ENCODE data around the gene SGK1. TPM values are rescaled to one million over a fixed set of nuclear protein-coding genes. Genes with fewer than 3 reads are reported as not detected.

The SGK1 gene
- total and polyA plus RNA-seq, 10 donors, result 12.3 to 80.1 (median 51.4) TPM

GRCh38 chr6:134312038-134312660 lies 5.8 kb downstream of the SGK1 start:
- TF ChIP-seq POLR2AphosphoS5 (IDR thresholded peaks at IDR 0.05) (no peak), CTCF (IDR thresholded peaks at IDR 0.05 in 8 of 11, conservative IDR thresholded peaks at IDR 0.05 in 3 of 11) (no peak), POLR2A (IDR thresholded peaks at IDR 0.05) (no peak)
- Histone ChIP-seq H3K27ac (no peak overlapping the region), H3K4me3 (no peak overlapping the region), H3K4me1 (peaks cover 0 to 18% (median under 1%) of the 10 kb centered on the region in 6 donors), H3K36me3 (no peaks in the 10 kb centered on the region), H3K9me3 (no peaks in the 10 kb centered on the region), H3K27me3 (replicated peaks in 1 of 7) (peaks cover 0 to 5% (median 4%) of the 10 kb centered on the region in 7 donors)
- DNase-seq, result no peak
- intact Hi-C loops (cut with DNase I; ENCODE audit: low total_unique reads), result no loop called here
- WGBS, 5 donors, result 89 to 91% (median 89%) methylated on average over 7 of the region's 7 CpGs

GRCh38 chr6:134310817-134311216 lies 7.1 kb downstream of the SGK1 start:
- peaks cover 0 to 13% (median 0%) of the 10 kb centered on the region in 6 donors for H3K4me1 ChIP-seq
- H3K4me3 ChIP-seq, result no peak overlapping the region
- TF ChIP-seq POLR2AphosphoS5 (IDR thresholded peaks at IDR 0.05) (no peak), CTCF (IDR thresholded peaks at IDR 0.05 in 8 of 11, conservative IDR thresholded peaks at IDR 0.05 in 3 of 11) (no peak), POLR2A (IDR thresholded peaks at IDR 0.05) (no peak)
- H3K27me3 ChIP-seq (replicated peaks in 1 of 7), result no peaks in the 10 kb centered on the region
- no peaks in the 10 kb centered on the region for H3K36me3 ChIP-seq
- WGBS, 5 donors, result 74 to 95% (median 90%) methylated on average over 2 of the region's 2 CpGs
- no peak for DNase-seq
- intact Hi-C loops (cut with DNase I; ENCODE audit: low total_unique reads), result no loop called here
- no peaks in the 10 kb centered on the region for H3K9me3 ChIP-seq
- no peak overlapping the region for H3K27ac ChIP-seq

GRCh38 chr6:134309983-134310605 lies 7.8 kb downstream of the SGK1 start:
- intact Hi-C loops (cut with DNase I; ENCODE audit: low total_unique reads), result no loop called here
- no peak overlapping the region for H3K27ac ChIP-seq

More at GRCh38 chr6:134309983-134310605, 7.8 kb downstream of the SGK1 start:
- peaks cover 0 to 13% (median 0%) of the 10 kb centered on the region in 6 donors for H3K4me1 ChIP-seq
- no peak for DNase-seq
- no peaks in the 10 kb centered on the region for H3K27me3 ChIP-seq (replicated peaks in 1 of 7)
- H3K9me3 ChIP-seq, result no peaks in the 10 kb centered on the region
- no peaks in the 10 kb centered on the region for H3K36me3 ChIP-seq
- WGBS, 5 donors, result 89 to 96% (median 92%) methylated on average over 5 of the region's 5 CpGs
- H3K4me3 ChIP-seq, result no peak overlapping the region
- TF ChIP-seq POLR2AphosphoS5 (IDR thresholded peaks at IDR 0.05), result no peak
- TF ChIP-seq CTCF (IDR thresholded peaks at IDR 0.05 in 8 of 11, conservative IDR thresholded peaks at IDR 0.05 in 3 of 11), result no peak
- TF ChIP-seq POLR2A (IDR thresholded peaks at IDR 0.05), result no peak
